T-helper 17 cell (primary cell): ENCODE results near the gene IMMP2L. TPM values are rescaled to one million over a fixed set of nuclear protein-coding genes. Genes with fewer than 3 reads are reported as not detected.
A peak's percentile ranks its signal among the peaks of the same experiment; 100 is the strongest.

ENCODE experiments used
- ATAC-seq: fragments of 150-1000 bp; cut with Tn5 transposase; 2 replicates; pipeline ENCODE4 v1.10.0; 2021; ENCODE audit warnings: mild to moderate bottlenecking, moderate library complexity
- DNase-seq, 3 donors: peaks; one replicate each; pipeline versions ENCODE4 v3.0.0 to v3.0.0-alpha.2; 2020 to 2021
- H3K9me3 ChIP-seq: one replicate; pipeline ENCODE4 v1.7.0; 2013; ENCODE audit warnings: low read length, mild to moderate bottlenecking; ENCODE audit not compliant: control insufficient read depth, poor library complexity, severe bottlenecking
- H3K27ac Mint-ChIP-seq: one replicate; pipeline ENCODE4 v1.8.0; 2022; ENCODE audit warnings: mild to moderate bottlenecking, moderate library complexity, mixed read lengths
- H3K27me3 Mint-ChIP-seq: one replicate; pipeline ENCODE4 v1.8.0; 2022; ENCODE audit warnings: mixed read lengths
- H3K36me3 Mint-ChIP-seq: one replicate; pipeline ENCODE4 v1.8.0; 2022; ENCODE audit warnings: low read depth, mixed read lengths
- H3K4me1 Mint-ChIP-seq: one replicate; pipeline ENCODE4 v1.8.0; 2022; ENCODE audit warnings: mild to moderate bottlenecking, mixed read lengths
- H3K4me3 Mint-ChIP-seq: one replicate; pipeline ENCODE4 v1.8.0; 2022; ENCODE audit warnings: mild to moderate bottlenecking, moderate library complexity, mixed read lengths
- total RNA-seq, 4 donors: library from RNA in 2 of 4; stranded (reverse) in 2 of 4; gene quantifications; one replicate each; pipeline ENCODE4 v1.2.3 and lab custom pipeline; 2022 to 2026

Gene IMMP2L
- total RNA-seq, 2 donors from 2014 or later: 17.9 to 19.9 TPM

DNA sequence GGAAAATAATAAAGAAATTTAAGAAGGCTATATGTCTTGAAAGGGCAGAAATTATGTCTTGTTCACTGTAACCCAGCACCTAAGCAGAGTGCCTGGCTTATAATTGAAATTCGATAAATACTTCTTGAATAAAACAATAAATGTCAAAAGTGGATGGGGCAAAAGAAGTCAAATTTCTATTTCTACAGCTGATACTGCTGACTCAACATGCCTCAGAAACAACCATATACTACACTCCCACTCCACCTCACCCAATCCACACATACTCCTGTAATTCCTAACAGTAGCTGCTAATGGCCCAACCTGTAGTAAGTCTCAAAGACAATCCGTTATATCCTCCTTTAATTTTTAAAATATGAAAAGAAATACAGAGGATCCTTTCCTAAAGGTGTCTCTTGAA lies 519.5 kb downstream of the IMMP2L start:
- Mint-ChIP-seq H3K36me3 (no peaks in the 10 kb centered on the region), H3K4me1 (peaks cover 7% of the 10 kb centered on the region), H3K27ac (no peak overlapping the region), H3K4me3 (no peak overlapping the region), H3K27me3 (no peaks in the 10 kb centered on the region)
- ATAC-seq (no peak), DNase-seq (no peak)
- H3K9me3 ChIP-seq: no peaks in the 10 kb centered on the region

DNA sequence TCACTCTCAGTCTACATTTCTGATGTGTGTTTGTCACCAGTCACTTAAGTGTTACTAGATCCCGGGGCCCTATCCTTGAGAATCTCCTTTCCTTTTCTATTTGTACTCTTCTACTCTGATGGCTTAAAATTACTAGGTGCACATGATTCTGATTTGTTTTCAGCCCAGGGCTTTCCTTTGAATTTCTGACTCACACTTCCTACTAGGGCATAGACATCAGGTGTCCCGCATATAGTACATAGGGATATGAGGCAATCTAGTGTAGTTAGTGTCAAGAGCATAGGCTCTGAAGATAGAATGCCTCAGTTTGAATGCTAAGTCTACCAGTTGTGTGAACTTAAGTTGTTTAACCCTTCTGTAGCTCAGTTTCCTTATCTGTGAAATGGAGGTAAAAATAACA lies 520.7 kb downstream of the IMMP2L start:
- peaks cover 7% of the 10 kb centered on the region for H3K4me1 Mint-ChIP-seq
- no peaks in the 10 kb centered on the region for H3K9me3 ChIP-seq
- ATAC-seq (no peak), DNase-seq (no peak)
- no peak overlapping the region for H3K4me3 Mint-ChIP-seq
- H3K27me3 Mint-ChIP-seq: no peaks in the 10 kb centered on the region
- no peaks in the 10 kb centered on the region for H3K36me3 Mint-ChIP-seq
- H3K27ac Mint-ChIP-seq: no peak overlapping the region

GRCh38 chr7:111038185-111038584 lies 524.1 kb downstream of the IMMP2L start:
- Mint-ChIP-seq H3K27ac (no peak overlapping the region), H3K4me1 (peaks cover 6% of the 10 kb centered on the region), H3K36me3 (no peaks in the 10 kb centered on the region), H3K4me3 (no peak overlapping the region), H3K27me3 (no peaks in the 10 kb centered on the region)
- H3K9me3 ChIP-seq: no peaks in the 10 kb centered on the region
- no peak for ATAC-seq
- DNase-seq: no peak

- Mint-ChIP-seq H3K4me1 (peaks cover 25% of the 10 kb centered on the region), H3K36me3 (no peaks in the 10 kb centered on the region), H3K27ac (no peak overlapping the region), H3K27me3 (no peaks in the 10 kb centered on the region), H3K4me3 (no peak overlapping the region)
- ATAC-seq (no peak), DNase-seq (no peak)
- no peaks in the 10 kb centered on the region for H3K9me3 ChIP-seq
These were observed 530.4 kb downstream of the IMMP2L start for GRCh38 chr7:111031916-111032315.

GRCh38 chr7:111030336-111030735 lies 532.0 kb downstream of the IMMP2L start:
- H3K9me3 ChIP-seq: no peaks in the 10 kb centered on the region
- no peak overlapping the region for H3K4me3 Mint-ChIP-seq
- peak overlapping the region; percentile 82 for H3K27ac Mint-ChIP-seq
- DNase-seq (no peak), ATAC-seq (no peak)
- peaks cover 37% of the 10 kb centered on the region for H3K4me1 Mint-ChIP-seq
- H3K36me3 Mint-ChIP-seq: no peaks in the 10 kb centered on the region
- H3K27me3 Mint-ChIP-seq: no peaks in the 10 kb centered on the region

GRCh38 chr7:111029574-111030251 lies 532.6 kb downstream of the IMMP2L start:
- Mint-ChIP-seq H3K4me3 (no peak overlapping the region), H3K27me3 (no peaks in the 10 kb centered on the region), H3K36me3 (no peaks in the 10 kb centered on the region), H3K27ac (peak overlapping the region; percentile 82), H3K4me1 (peaks cover 41% of the 10 kb centered on the region)
- no peak for ATAC-seq
- no peak for DNase-seq
- no peaks in the 10 kb centered on the region for H3K9me3 ChIP-seq

- H3K27ac Mint-ChIP-seq: peak overlapping the region; percentile 82
- H3K27me3 Mint-ChIP-seq: no peaks in the 10 kb centered on the region
- ATAC-seq (no peak), DNase-seq (no peak)
- no peaks in the 10 kb centered on the region for H3K36me3 Mint-ChIP-seq
- H3K4me3 Mint-ChIP-seq: no peak overlapping the region
- H3K9me3 ChIP-seq: no peaks in the 10 kb centered on the region
- peaks cover 46% of the 10 kb centered on the region for H3K4me1 Mint-ChIP-seq
These were observed 533.1 kb downstream of the IMMP2L start for GRCh38 chr7:111029141-111029572.

DNA sequence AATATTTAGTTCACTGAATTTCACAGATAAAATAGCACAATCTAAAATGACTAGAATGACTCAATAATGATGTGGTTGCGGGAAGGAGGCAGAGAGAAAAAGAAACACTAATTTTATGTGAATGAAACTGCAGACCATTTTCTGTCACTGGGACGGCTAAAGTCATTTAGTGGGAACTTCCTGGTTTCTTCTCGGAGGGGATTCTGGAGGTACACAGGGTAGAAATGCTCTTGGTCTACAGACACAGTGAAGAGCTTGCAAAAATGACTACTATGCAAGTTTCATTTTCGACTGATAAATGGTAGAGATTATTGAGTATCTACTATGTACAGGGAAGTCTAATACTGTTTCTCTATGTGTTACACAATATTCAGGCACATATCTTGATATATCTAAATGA lies 534.9 kb downstream of the IMMP2L start:
- Mint-ChIP-seq H3K27ac (peak overlapping the region; percentile 90), H3K36me3 (peaks cover 3% of the 10 kb centered on the region), H3K4me1 (peaks cover 49% of the 10 kb centered on the region), H3K27me3 (no peaks in the 10 kb centered on the region), H3K4me3 (peak overlapping the region; percentile 79)
- no peak for ATAC-seq
- DNase-seq: no peak
- no peaks in the 10 kb centered on the region for H3K9me3 ChIP-seq

DNA sequence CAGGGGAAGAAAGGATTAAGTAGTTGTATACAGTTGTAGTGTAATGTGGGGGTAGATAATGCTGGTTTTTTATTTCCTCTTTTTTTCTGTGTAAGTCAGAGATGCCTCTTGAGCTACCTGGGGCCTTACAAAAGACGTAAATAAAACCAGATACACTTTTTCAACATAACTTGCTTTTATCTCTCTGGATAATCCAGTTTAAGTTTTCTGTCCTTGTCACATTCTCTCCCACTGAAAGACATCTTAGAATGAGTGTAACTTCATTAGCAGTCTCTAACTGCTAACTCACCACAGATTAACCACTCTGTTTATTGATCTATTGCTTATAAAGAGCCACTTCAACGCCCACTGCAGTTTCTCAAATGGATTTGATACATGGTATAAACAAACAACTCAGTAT lies 535.5 kb downstream of the IMMP2L start:
- Mint-ChIP-seq H3K36me3 (peaks cover 3% of the 10 kb centered on the region), H3K4me1 (peaks cover 49% of the 10 kb centered on the region), H3K27ac (peak overlapping the region; percentile 90), H3K4me3 (peak overlapping the region; percentile 79), H3K27me3 (no peaks in the 10 kb centered on the region)
- DNase-seq: no peak
- no peak for ATAC-seq
- no peaks in the 10 kb centered on the region for H3K9me3 ChIP-seq

- H3K27ac Mint-ChIP-seq: peak overlapping the region; percentile 90
- ATAC-seq (no peak), DNase-seq (no peak)
- peaks cover 49% of the 10 kb centered on the region for H3K4me1 Mint-ChIP-seq
- H3K9me3 ChIP-seq: no peaks in the 10 kb centered on the region
- H3K4me3 Mint-ChIP-seq: peak overlapping the region; percentile 79
- peaks cover 3% of the 10 kb centered on the region for H3K36me3 Mint-ChIP-seq
- no peaks in the 10 kb centered on the region for H3K27me3 Mint-ChIP-seq
These were observed 535.9 kb downstream of the IMMP2L start for GRCh38 chr7:111026343-111026742.

DNA sequence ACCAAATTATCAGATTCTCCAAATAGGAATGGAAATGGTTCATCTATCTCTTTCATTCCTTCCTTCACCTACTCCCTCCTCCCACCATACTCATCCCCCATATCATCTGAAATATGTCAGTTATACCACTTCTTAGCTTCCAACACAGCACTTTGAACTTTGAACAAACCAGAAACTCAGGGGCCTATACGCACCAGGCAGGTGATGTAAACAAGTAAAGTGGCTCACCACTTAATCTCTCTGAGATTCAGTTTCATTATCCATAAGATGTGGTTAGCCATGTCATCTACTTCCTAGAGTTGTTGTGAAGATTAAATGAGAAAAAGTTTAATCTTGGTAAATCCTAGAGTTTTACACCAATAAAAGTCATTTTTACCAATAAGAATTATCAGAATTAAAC lies 537.3 kb downstream of the IMMP2L start:
- peak overlapping the region; percentile 90 for H3K27ac Mint-ChIP-seq
- peaks cover 3% of the 10 kb centered on the region for H3K36me3 Mint-ChIP-seq
- peak overlapping the region; percentile 41 for H3K4me3 Mint-ChIP-seq
- no peaks in the 10 kb centered on the region for H3K27me3 Mint-ChIP-seq
- peaks cover 47% of the 10 kb centered on the region for H3K4me1 Mint-ChIP-seq
- ATAC-seq: peak; percentile 94
- DNase-seq: no peak
- no peaks in the 10 kb centered on the region for H3K9me3 ChIP-seq

GRCh38 chr7:111018960-111019736 lies 543.1 kb downstream of the IMMP2L start:
- no peak for ATAC-seq
- H3K27ac Mint-ChIP-seq: peak overlapping the region; percentile 83
- DNase-seq: no peak
- H3K27me3 Mint-ChIP-seq: no peaks in the 10 kb centered on the region
- peak overlapping the region; percentile 78 for H3K4me3 Mint-ChIP-seq
- peaks cover 31% of the 10 kb centered on the region for H3K4me1 Mint-ChIP-seq
- H3K9me3 ChIP-seq: no peaks in the 10 kb centered on the region
- peaks cover 3% of the 10 kb centered on the region for H3K36me3 Mint-ChIP-seq

GRCh38 chr7:111018447-111018846 lies 543.8 kb downstream of the IMMP2L start:
- Mint-ChIP-seq H3K27me3 (no peaks in the 10 kb centered on the region), H3K36me3 (peaks cover 3% of the 10 kb centered on the region), H3K27ac (no peak overlapping the region), H3K4me1 (peaks cover 33% of the 10 kb centered on the region), H3K4me3 (no peak overlapping the region)
- H3K9me3 ChIP-seq: no peaks in the 10 kb centered on the region
- ATAC-seq (no peak), DNase-seq (no peak)

DNA sequence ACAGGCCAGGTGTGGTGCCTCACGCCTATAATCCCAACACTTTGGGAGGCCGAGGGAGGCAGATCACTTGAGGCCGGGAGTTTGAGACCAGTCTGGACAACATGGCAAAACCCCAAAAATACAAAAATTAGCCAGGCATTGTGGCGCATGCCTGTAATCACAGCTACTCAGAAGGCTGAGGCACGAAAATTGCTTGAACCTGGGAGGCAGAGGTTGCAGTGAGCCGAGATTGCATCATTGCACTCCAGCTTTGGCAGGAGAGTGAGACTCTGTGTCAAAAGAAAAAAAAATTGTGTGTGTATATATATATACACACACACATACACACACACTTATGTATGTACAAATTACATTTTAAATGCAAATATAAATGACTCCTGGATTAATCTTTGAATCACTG lies 548.2 kb downstream of the IMMP2L start:
- DNase-seq (no peak), ATAC-seq (no peak)
- H3K4me1 Mint-ChIP-seq: peaks cover 48% of the 10 kb centered on the region

More for the DNA sequence above, 548.2 kb downstream of the IMMP2L start:
- H3K27me3 Mint-ChIP-seq: no peaks in the 10 kb centered on the region
- no peaks in the 10 kb centered on the region for H3K36me3 Mint-ChIP-seq
- no peaks in the 10 kb centered on the region for H3K9me3 ChIP-seq
- peak overlapping the region; percentile 98 for H3K27ac Mint-ChIP-seq
- H3K4me3 Mint-ChIP-seq: no peak overlapping the region
